Omental fat pad (tissue), 4 donors: ENCODE results near the gene FBXW2. TPM values are rescaled to one million over a fixed set of nuclear protein-coding genes. Genes with fewer than 3 reads are reported as not detected.

Experiments
- ATAC-seq: fragments of 150-250 bp; one replicate; pipeline ENCODE4 v1.9.1; 2016; ENCODE audit warnings: mild to moderate bottlenecking, moderate library complexity; ENCODE audit not compliant: low FRiP score
- DNase-seq: peaks from one replicate; pipeline ENCODE4 v3.0.0-alpha.2; 2019; ENCODE audit warnings: low spot score
- CTCF ChIP-seq, 3 donors: fragments of 450-650 bp; IDR thresholded peaks; one replicate each; pipeline ENCODE4 v1.5.1; 2016 to 2017; ENCODE audit warnings: antibody characterized with exemption in 3 of 3, mild to moderate bottlenecking in 3 of 3, moderate library complexity in 2 of 3
- total RNA-seq, 4 donors: library from RNA; depleted of rRNA; stranded (reverse); fragments of >200 nt; gene quantifications; one replicate each; pipeline ENCODE4 v1.1.0, GENCODE V29; 2016

The FBXW2 gene
- total RNA-seq, 4 donors from 2014 or later, result 36.4 to 61.8 (median 42.1) TPM

- no peak for TF ChIP-seq CTCF (IDR thresholded peaks at IDR 0.05)
- ATAC-seq (no peak), DNase-seq (no peak)
Measured at GRCh38 chr9:120773256-120773655, 20.0 kb downstream of the FBXW2 start.

GRCh38 chr9:120770931-120771330 lies 22.3 kb downstream of the FBXW2 start:
- DNase-seq (no peak), ATAC-seq (no peak)
- TF ChIP-seq CTCF (IDR thresholded peaks at IDR 0.05), result no peak

GRCh38 chr9:120768886-120769285 lies 24.3 kb downstream of the FBXW2 start:
- TF ChIP-seq CTCF (IDR thresholded peaks at IDR 0.05), result no peak
- no peak for ATAC-seq
- no peak for DNase-seq

GRCh38 chr9:120768247-120768646 lies 25.0 kb downstream of the FBXW2 start:
- no peak for TF ChIP-seq CTCF (IDR thresholded peaks at IDR 0.05)
- no peak for ATAC-seq
- DNase-seq, result no peak

GRCh38 chr9:120767451-120767850 lies 25.8 kb downstream of the FBXW2 start:
- no peak for TF ChIP-seq CTCF (IDR thresholded peaks at IDR 0.05)
- DNase-seq (no peak), ATAC-seq (no peak)

DNA sequence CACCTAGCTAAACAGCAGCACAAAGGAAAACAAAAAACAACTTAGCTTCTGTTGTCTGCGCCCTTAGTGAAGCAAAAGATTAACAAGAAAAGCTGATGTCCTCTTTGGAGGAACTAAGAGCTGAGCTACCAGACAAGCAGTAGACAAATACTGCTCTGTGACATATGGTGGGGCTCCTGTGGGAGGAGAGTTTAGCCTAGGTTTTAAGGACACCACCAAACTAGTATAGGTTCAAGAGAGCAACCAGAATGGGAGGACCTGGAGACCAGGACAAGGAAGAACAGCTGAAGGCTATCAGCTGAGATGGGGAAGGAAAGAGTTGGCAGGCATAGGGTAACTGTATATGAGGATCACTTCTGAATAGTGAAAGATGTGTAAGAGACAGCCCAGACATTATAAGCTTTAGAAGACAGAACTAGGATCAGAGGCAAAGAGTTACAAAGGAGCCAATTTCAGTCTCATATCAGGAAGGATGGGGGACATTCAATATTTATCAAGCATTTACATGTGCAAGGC lies 27.2 kb downstream of the FBXW2 start:
- TF ChIP-seq CTCF (IDR thresholded peaks at IDR 0.05), result no peak
- no peak for ATAC-seq
- DNase-seq, result no peak

DNA sequence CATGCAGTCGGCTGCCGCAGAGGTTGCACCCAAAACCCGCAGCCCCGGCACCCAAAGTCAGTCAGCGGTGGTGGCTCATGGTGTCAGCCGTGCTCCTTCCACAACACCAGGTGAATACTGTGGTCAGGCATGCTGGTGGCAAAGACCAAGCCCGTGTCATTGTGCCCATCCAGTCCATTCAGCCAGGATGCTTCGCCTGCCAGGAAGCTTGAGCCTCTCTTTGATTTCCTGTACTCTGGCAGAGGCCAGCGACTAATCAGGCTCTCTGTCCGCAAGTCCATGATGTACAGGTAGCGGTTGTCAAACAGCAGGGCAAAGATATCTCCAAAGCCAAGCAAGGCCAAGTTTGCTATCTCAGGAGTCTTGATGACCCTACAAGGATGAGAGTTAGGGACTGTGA lies 28.7 kb downstream of the FBXW2 start:
- no peak for TF ChIP-seq CTCF (IDR thresholded peaks at IDR 0.05)
- DNase-seq (no peak), ATAC-seq (no peak)
